ENCODE data around the gene FAM47E.

Gene FAM47E

GRCh38 chr4:76300012-76300411 lies 48.5 kb downstream of the FAM47E start:
- TF ChIP-seq CTCF (conservative IDR thresholded peaks at IDR 0.05; ENCODE audit: low read depth), result no peak
- POLR2A ChIA-PET (ENCODE audit: low non-redundant PET), result no interaction called here
- no peak overlapping the region for H3K27ac ChIP-seq
- DNase-seq (ENCODE audit: low spot score), result no peak
- CTCF ChIA-PET, result interaction anchor here (1.2 kb wide), 1 partner anchor 13 kb away, joined by 4 read pairs; no protein-coding TSS in a partner anchor

GRCh38 chr4:76301068-76301774 lies 49.7 kb downstream of the FAM47E start:
- CTCF ChIA-PET, result interaction anchor here (0.6 to 0.7 kb wide), 2 partner anchors 122 to 203 kb away, joined by 3 to 5 read pairs; no protein-coding TSS in a partner anchor
- DNase-seq (ENCODE audit: low spot score), result peak; percentile 64
- H3K27ac ChIP-seq, result no peak overlapping the region
- POLR2A ChIA-PET (ENCODE audit: low non-redundant PET), result no interaction called here
- TF ChIP-seq CTCF (conservative IDR thresholded peaks at IDR 0.05; ENCODE audit: low read depth), result no peak

- DNase-seq (ENCODE audit: low spot score), result no peak
- ChIA-PET POLR2A (ENCODE audit: low non-redundant PET) (no interaction called here), CTCF (interaction anchor here (0.6 to 0.7 kb wide), 2 partner anchors 123 to 203 kb away, joined by 3 to 5 read pairs; no protein-coding TSS in a partner anchor)
- no peak for TF ChIP-seq CTCF (conservative IDR thresholded peaks at IDR 0.05; ENCODE audit: low read depth)
- no peak overlapping the region for H3K27ac ChIP-seq
Measured at GRCh38 chr4:76301775-76302162, 50.2 kb downstream of the FAM47E start.

GRCh38 chr4:76302826-76303438 lies 51.4 kb downstream of the FAM47E start:
- DNase-seq (ENCODE audit: low spot score), result no peak
- CTCF ChIA-PET, result no interaction called here
- POLR2A ChIA-PET (ENCODE audit: low non-redundant PET), result no interaction called here

GRCh38 chr4:76305033-76305687 lies 53.6 kb downstream of the FAM47E start:
- H3K27ac ChIP-seq, result no peak overlapping the region
- DNase-seq (ENCODE audit: low spot score), result no peak
- POLR2A ChIA-PET (ENCODE audit: low non-redundant PET), result no interaction called here
- CTCF ChIA-PET, result interaction anchor here (2.6 kb wide), 1 partner anchor 125 kb away, joined by 16 read pairs; no protein-coding TSS in a partner anchor
- TF ChIP-seq CTCF (conservative IDR thresholded peaks at IDR 0.05; ENCODE audit: low read depth), result no peak

More at GRCh38 chr4:76302826-76303438, 51.4 kb downstream of the FAM47E start:
- no peak overlapping the region for H3K27ac ChIP-seq
- no peak for TF ChIP-seq CTCF (conservative IDR thresholded peaks at IDR 0.05; ENCODE audit: low read depth)
